ENCODE measurements around the gene BET1. TPM values are rescaled to one million over a fixed set of nuclear protein-coding genes. Genes with fewer than 3 reads are reported as not detected.

Gene BET1
- total RNA-seq, 4 donors from 2014 or later, result 12.7 to 37.0 (median 14.2) TPM

DNA sequence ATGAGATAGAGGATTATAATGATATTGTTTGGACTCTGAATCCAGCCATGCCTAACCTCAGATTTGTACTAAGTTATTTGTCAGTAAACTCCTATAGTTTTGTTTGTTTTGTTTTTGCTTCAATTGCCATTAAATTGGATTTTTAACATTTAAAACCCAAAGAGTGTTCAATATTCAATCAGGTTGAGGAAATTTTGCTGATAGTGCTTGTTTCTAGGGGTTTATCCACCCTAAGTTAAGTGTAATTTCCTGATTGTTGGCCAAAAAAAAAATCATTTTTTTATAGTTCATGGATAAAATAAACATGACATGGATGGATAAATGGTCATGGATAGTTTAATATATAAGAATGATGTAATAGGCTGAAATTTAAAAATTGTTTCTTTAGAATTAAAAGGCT, 11.4 kb upstream of the BET1 start:
- Histone ChIP-seq H3K4me3 (no peak overlapping the region), H3K9me3 (no peaks in the 10 kb centered on the region), H3K27ac (no peak overlapping the region), H3K36me3 (no peaks in the 10 kb centered on the region), H3K27me3 (peaks cover 4% of the 10 kb centered on the region), H3K4me1 (no peaks in the 10 kb centered on the region)
- no peak for DNase-seq (ENCODE audit: low spot score in 2 of 2)
- TF ChIP-seq EP300 (IDR thresholded peaks at IDR 0.05) (no peak), POLR2A (IDR thresholded peaks at IDR 0.05) (no peak), POLR2AphosphoS5 (IDR thresholded peaks at IDR 0.05) (no peak)
- TF ChIP-seq, protein P1, sequence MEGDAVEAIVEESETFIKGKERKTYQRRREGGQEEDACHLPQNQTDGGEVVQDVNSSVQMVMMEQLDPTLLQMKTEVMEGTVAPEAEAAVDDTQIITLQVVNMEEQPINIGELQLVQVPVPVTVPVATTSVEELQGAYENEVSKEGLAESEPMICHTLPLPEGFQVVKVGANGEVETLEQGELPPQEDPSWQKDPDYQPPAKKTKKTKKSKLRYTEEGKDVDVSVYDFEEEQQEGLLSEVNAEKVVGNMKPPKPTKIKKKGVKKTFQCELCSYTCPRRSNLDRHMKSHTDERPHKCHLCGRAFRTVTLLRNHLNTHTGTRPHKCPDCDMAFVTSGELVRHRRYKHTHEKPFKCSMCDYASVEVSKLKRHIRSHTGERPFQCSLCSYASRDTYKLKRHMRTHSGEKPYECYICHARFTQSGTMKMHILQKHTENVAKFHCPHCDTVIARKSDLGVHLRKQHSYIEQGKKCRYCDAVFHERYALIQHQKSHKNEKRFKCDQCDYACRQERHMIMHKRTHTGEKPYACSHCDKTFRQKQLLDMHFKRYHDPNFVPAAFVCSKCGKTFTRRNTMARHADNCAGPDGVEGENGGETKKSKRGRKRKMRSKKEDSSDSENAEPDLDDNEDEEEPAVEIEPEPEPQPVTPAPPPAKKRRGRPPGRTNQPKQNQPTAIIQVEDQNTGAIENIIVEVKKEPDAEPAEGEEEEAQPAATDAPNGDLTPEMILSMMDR (IDR thresholded peaks at IDR 0.05), result no peak

DNA sequence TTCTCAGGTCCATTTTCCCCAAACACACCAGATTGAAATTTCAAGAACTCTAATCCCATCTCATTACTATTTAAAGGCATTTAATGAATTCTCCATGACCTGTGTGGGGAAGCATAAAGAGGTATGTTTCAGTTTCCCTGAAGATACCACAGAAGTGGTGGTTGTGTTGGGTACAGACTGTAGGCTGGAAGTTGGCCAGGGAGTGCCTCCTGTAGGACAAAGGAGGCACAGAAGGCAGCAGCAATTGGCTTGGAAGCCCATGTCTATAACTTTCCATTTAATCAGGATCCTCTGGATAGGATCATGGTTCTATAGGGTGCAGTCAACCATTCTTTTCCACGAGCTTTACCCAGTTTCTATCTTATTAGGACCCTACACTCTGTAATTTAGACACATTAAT, 8.6 kb upstream of the BET1 start:
- Histone ChIP-seq H3K4me1 (no peaks in the 10 kb centered on the region), H3K36me3 (no peaks in the 10 kb centered on the region), H3K9me3 (no peaks in the 10 kb centered on the region), H3K27ac (no peak overlapping the region), H3K27me3 (peaks cover 4% of the 10 kb centered on the region), H3K4me3 (no peak overlapping the region)
- no peak for TF ChIP-seq EP300 (IDR thresholded peaks at IDR 0.05)
- TF ChIP-seq POLR2AphosphoS5 (IDR thresholded peaks at IDR 0.05), result no peak
- no peak for TF ChIP-seq POLR2A (IDR thresholded peaks at IDR 0.05)
- TF ChIP-seq, protein P1 (IDR thresholded peaks at IDR 0.05), result no peak
- WGBS, result 76% methylated on average over 1 of the region's 1 CpG
- no peak for DNase-seq (ENCODE audit: low spot score in 2 of 2)

DNA sequence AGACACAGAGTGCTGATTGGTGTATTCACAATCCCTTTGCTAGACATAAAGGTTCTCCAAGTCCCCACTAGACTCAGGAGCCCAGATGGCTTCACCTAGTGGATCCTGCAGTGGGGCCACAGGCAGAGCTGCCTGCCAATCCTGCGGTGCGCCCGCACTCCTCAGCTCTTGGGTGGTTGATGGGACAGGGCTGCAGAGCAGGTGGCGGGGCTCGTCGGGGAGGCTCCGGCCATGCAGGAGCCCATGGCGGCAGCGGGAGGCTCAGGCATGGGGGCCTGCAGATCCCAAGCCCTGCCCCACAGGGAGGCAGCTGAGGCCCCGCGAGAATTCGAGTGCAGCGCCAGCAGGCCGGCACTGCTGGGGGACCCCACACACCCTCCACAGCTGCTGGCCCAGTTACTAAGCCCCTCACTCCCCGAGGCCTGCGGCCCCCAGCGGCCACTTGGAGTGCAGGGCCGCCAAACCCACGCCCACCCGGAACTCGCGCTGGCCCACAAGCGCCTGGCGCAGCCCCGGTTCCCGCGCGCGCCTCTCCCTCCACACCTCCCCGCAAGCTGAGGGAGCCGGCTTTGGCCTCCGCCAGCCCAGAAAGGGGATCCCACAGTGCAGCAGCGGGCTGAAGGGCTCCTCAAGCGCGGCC, 7.7 kb upstream of the BET1 start:
- no peaks in the 10 kb centered on the region for H3K4me1 ChIP-seq
- H3K27me3 ChIP-seq, result peaks cover 4% of the 10 kb centered on the region
- H3K36me3 ChIP-seq, result no peaks in the 10 kb centered on the region
- H3K27ac ChIP-seq, result no peak overlapping the region
- no peak overlapping the region for H3K4me3 ChIP-seq
- WGBS, result 89% methylated on average over 26 of the region's 35 CpGs
- TF ChIP-seq POLR2AphosphoS5 (IDR thresholded peaks at IDR 0.05) (no peak), POLR2A (IDR thresholded peaks at IDR 0.05) (no peak), EP300 (IDR thresholded peaks at IDR 0.05) (no peak)
- TF ChIP-seq, protein P1 (IDR thresholded peaks at IDR 0.05), result no peak
- no peaks in the 10 kb centered on the region for H3K9me3 ChIP-seq
- no peak for DNase-seq (ENCODE audit: low spot score in 2 of 2)

DNA sequence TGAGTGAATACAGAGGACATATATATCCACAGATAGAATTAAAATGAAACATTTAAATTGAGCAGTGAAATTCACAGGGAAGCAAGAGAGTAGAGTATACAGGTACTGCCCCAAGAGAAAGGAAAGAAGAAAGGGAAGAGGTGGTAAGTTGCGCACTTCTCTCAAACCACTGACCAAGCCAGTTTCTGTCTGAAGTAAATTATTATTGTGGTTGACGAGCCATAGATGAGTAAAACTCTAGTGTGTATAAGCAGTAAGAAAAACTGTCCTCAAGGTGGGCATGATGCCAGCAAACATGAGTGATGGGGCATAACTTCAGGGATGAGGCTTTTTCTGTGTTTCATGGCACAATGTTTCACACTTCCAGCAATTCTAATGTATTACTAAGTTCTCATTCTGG, 4.4 kb upstream of the BET1 start:
- no peak for TF ChIP-seq EP300 (IDR thresholded peaks at IDR 0.05)
- TF ChIP-seq, protein P1 (IDR thresholded peaks at IDR 0.05), result no peak
- TF ChIP-seq POLR2A (IDR thresholded peaks at IDR 0.05), result no peak
- no peak for TF ChIP-seq POLR2AphosphoS5 (IDR thresholded peaks at IDR 0.05)
- Histone ChIP-seq H3K27me3 (no peaks in the 10 kb centered on the region), H3K9me3 (no peaks in the 10 kb centered on the region), H3K4me3 (no peak overlapping the region), H3K27ac (no peak overlapping the region), H3K36me3 (no peaks in the 10 kb centered on the region), H3K4me1 (peaks cover 8% of the 10 kb centered on the region)
- DNase-seq (ENCODE audit: low spot score in 2 of 2), result no peak
- WGBS, result 65% methylated on average over 2 of the region's 2 CpGs

DNA sequence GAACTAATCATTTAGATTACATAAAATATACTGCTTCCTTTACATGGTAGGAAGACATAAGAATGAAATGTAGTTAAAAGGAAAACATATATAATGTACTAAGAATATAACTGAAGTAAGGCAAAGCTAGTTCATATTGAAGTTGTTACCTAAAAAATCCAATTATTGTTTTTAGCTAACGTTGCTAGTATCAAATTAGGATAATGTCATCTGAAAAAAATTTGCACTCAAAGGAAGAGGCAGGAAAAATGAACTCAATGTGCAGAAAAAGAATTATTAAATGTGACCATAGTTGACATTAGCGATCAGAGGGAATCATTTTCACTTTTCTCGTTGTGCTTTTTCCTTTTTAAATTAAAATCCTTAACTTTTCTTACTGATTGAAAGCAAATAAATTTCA, 1.6 kb upstream of the BET1 start:
- Histone ChIP-seq H3K4me3 (no peak overlapping the region), H3K27ac (no peak overlapping the region), H3K4me1 (peaks cover 24% of the 10 kb centered on the region), H3K27me3 (no peaks in the 10 kb centered on the region), H3K36me3 (no peaks in the 10 kb centered on the region), H3K9me3 (no peaks in the 10 kb centered on the region)
- no peak for DNase-seq (ENCODE audit: low spot score in 2 of 2)
- no peak for TF ChIP-seq POLR2A (IDR thresholded peaks at IDR 0.05)
- TF ChIP-seq EP300 (IDR thresholded peaks at IDR 0.05), result no peak
- TF ChIP-seq POLR2AphosphoS5 (IDR thresholded peaks at IDR 0.05), result no peak
- TF ChIP-seq, protein P1 (IDR thresholded peaks at IDR 0.05), result no peak
- 68% methylated on average over 3 of the region's 3 CpGs for WGBS

All from suprapubic skin (tissue), 4 donors.